ENCODE data around the gene MRGPRG.

DNA sequence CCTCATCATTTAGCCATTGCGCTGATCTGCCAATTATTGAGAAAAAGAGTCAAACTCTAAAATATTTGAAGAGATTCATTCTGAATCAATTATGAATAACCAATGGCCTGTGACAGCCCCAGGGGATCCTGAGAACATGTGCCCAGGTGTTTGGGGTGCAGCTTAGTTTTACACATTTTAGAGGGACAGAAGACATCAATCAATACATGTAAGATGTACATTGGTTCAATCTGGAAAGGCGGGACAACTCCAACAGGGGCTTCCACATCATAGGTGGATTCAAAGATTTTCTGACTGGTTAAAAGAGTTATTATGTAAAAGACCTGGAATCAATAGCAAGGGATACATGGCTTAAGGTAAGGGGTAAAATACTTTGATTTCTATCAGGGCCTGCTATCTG lies 18.5 kb upstream of the MRGPRG start:
- TF ChIP-seq, protein P1, sequence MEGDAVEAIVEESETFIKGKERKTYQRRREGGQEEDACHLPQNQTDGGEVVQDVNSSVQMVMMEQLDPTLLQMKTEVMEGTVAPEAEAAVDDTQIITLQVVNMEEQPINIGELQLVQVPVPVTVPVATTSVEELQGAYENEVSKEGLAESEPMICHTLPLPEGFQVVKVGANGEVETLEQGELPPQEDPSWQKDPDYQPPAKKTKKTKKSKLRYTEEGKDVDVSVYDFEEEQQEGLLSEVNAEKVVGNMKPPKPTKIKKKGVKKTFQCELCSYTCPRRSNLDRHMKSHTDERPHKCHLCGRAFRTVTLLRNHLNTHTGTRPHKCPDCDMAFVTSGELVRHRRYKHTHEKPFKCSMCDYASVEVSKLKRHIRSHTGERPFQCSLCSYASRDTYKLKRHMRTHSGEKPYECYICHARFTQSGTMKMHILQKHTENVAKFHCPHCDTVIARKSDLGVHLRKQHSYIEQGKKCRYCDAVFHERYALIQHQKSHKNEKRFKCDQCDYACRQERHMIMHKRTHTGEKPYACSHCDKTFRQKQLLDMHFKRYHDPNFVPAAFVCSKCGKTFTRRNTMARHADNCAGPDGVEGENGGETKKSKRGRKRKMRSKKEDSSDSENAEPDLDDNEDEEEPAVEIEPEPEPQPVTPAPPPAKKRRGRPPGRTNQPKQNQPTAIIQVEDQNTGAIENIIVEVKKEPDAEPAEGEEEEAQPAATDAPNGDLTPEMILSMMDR (IDR thresholded peaks at IDR 0.05; ENCODE audit: insufficient read depth, low read length, poor library complexity, severe bottlenecking), result no peak
- no peak for TF ChIP-seq EZH2phosphoT487 (conservative IDR thresholded peaks at IDR 0.05; ENCODE audit: low read length)

Data from SU-DHL-6 (cell line).